GM19397 (cell line): ENCODE measurements around the gene BET1L.
"Not testable (repeated sequence)": the region's sequence is repeated elsewhere in the genome, so short reads cannot be mapped to it uniquely, and the experiment has no call there.

Experiments
- ATAC-seq: cut with Tn5 transposase; IDR thresholded peaks from one replicate; pipeline ENCODE4 v1.9.1; 2021; ENCODE audit warnings: mild to moderate bottlenecking, moderate library complexity; ENCODE audit not compliant: unreplicated experiment

The BET1L gene, protein sequence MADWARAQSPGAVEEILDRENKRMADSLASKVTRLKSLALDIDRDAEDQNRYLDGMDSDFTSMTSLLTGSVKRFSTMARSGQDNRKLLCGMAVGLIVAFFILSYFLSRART

GRCh38 chr11:207208-207862 is at the start of gene BET1L, which contains the start of gene RIC8A:
Gene BET1L (minus strand): TSS chr11:207399. CDS start chr11:207321, 78 bp downstream.
Gene RIC8A (plus strand): TSS chr11:207708. CDS start chr11:208855, 1,147 bp downstream.
- peak; percentile 72 for ATAC-seq

DNA sequence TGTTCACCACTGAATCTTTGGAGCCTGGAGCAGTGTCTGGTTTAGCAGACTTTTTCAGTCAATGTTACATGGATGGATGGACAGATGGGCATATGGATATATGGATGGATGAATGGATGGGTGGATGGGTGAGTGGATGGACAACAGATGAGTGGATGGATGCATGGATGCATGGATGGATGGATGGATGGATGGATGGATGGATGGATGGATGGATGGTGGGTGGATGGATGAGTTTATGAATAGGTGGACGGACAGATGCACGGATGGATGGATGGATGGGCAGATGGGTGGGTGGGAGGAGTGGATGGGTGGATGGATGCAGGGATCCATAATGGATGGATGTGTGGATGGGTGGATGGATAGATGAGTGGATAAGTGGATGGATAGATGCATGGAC is 48.6 kb upstream of the BET1L start:
- no peak for ATAC-seq

DNA sequence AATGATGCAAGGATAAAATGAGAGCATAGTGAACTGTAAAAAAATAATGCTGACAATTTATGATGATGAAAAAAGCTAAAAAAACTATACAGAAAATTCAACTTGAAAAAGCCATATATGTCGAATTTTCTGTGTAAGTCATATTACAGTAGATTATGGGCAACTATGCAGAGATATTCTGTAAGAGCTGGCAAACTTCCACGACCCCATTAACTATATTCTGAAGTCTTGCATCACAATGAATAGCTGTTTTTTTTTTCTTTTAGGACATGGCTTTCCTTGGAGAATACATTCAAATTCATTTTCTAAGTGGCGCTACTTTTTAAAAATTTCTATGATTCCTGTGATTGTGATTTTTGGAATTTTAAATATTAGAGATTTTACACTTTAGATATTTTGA is 48.0 kb upstream of the BET1L start:
- ATAC-seq: no peak

DNA sequence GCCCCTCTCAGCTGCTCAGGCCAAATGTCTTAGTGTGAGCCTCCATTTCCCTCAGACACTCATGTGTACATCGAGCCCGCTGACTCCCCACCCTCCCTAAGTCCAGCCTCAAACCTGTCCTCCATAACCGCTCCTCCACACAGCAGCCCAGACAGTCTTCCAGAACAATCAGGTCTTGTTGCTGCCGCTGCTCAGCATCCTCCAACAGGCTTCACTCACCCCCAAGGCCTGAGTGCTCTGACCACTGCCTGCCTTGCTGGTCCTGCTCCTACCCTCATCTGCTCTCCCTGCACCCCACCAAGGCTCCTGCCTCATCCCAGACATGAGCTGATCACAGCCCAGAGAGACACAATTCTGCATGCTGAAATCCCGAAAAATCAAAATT is 46.7 kb upstream of the BET1L start:
- no peak for ATAC-seq

GRCh38 chr11:253160-253885 is 46.1 kb upstream of the BET1L start:
- ATAC-seq: no peak

- ATAC-seq: no peak
These were observed 45.5 kb upstream of the BET1L start for GRCh38 chr11:252666-253065.

GRCh38 chr11:251550-251949 is 44.4 kb upstream of the BET1L start:
- no peak for ATAC-seq

GRCh38 chr11:250740-251299 is 43.6 kb upstream of the BET1L start:
- no peak for ATAC-seq

DNA sequence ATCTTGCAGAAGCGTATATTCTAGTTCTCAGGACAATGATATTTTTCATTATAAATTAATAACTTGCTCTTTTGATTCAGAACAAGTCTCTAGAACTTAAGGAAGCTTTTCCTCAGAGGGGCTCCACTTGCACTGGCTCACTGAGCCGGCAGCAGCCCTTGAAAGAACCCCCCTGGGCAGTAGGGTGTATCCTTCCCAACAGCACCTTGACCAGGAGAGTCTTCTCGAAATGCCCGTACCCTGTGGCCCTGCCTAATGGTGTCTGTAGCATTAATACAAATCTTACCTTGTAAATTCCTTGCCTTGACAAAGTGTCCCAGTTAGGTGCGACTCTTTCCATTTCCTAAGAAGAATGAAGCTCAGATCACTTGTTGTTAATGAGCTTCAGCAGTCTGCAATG is 43.1 kb upstream of the BET1L start:
- no peak for ATAC-seq

DNA sequence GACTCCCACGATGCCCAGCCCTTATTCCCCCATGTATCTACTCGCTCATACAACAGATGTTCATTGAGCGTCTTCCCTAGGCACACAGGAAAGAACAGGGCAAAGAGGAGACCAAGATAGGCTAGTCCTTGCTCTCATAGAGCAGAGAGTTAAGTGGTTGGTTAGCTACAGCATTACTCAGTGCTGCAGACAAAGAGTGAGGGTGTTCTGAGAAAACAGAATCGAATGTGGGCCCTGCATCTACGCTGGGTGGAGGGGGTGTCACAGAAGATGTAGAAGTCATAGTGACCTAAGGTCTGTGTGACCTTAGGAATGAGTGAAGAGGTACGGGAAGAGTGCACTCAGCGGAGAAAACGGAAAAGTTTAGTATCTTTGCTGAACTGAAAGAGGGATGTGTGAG is 41.9 kb upstream of the BET1L start:
- ATAC-seq: no peak

DNA sequence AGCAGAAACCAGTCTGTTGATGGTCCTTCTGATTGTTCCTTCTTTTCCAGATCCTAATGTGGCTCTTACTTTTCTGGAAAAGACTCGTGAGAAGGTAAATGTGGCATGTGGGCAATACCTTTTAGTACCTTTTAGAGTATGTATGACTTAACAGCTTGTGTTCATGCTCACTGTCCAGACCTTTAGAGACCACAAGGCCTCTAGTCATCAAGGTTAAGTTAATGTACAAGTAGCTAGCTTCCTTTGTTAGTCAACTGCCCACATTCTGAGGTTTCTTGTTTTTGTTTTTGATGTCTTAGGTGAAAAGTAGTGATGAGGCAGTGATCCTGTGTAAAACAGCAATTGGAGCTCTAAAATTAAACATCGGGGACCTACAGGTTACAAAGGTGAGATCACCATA is 37.2 kb upstream of the BET1L start:
- no peak for ATAC-seq

DNA sequence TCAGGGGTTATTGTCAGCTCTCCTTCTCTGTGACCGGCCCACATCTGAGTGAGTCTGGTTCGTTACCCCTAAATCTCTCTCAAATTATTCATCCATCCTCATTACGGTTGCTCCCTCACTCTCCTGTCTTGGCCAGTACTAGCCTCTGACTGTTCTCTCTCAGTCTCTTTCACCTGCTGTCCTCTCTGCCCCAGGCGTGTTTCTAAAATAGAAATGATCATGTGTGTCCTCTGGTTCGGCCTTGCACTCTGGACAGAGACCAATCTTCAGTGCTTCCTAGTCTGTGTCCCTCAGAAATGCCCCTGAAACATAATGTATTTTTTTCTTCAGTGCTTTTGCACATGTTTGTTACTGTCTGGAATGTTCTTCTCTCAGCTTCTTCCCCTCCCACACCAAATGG is 34.4 kb upstream of the BET1L start:
- ATAC-seq: no peak

DNA sequence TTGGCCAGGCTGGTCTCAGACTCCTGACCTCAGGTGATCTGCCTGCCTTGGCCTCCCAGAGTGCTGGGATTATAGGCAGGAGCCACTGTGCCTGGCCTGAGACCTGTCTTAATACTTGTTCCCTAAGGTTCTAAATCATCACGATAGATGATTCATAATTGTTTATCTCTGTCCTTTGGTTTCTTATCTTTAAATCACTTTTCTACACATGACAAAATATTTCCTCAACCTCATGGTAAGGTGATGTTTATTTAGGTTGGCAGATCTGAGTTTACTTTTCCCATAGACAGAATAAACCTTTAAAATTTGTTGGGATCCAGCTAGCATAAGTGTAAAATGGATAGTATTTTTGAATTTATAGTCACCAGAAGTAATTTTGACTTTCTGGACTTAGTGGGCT is 33.1 kb upstream of the BET1L start:
- ATAC-seq: no peak

GRCh38 chr11:238346-238745 is 31.1 kb upstream of the BET1L start:
- ATAC-seq: not testable (repeated sequence)

DNA sequence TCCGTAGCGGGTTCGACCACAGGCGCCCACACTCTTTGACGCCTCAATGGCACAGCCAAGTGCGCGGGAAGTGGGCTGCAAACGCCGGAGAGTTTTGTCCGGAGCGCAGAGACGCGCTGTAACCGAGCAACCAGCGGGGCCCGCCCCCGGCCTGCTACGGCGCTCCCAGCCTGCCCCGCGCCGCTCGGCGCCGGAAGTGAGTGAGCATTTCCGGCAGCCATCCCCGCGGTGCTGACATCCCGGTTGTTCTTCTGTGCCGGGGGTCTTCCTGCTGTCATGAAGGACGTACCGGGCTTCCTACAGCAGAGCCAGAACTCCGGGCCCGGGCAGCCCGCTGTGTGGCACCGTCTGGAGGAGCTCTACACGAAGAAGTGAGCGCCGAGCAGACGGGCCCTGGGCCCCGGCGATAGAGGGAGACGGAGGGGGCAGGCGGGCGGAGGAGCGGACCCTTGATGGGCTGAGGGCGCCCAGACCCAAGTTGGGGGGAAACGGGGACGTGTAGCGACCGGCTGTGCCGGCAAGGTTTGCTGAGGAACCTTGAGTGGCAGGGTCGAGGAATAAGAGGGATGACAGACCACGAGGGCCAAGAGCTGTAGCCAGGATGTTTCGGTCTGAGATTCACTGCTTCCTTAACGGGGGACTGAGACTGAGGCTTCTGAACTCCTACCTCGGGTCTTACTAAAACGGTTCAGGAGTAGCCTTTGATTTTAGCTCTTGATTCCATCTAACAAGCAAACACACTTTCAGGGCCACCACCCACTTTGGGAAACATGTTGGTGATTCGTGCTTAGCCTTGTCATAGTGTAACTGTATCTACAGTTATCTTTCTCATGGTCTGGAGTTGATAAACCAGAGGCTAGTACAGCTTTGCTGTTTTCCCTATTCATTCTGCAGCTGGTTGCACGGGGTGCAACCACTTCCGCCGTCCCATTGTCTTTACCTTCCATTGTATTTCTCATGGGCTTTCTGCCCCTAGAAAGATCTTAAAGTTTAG is 29.9 kb upstream of the BET1L start, which contains the start of gene PSMD13:
Gene PSMD13, plus strand, starts transcription at position 203 of the 994 bp plus-strand sequence. Its CDS starts 74 bp downstream, at position 277.
- ATAC-seq: peak; percentile 76

GRCh38 chr11:235997-236773 is 29.0 kb upstream of the BET1L start, which contains the start of gene SIRT3:
Gene SIRT3 (minus strand): TSS chr11:236342. CDS start chr11:236328, 14 bp downstream.
- ATAC-seq: peak; percentile 75

- peak; percentile 3 for ATAC-seq
These were observed 28.4 kb upstream of the BET1L start for GRCh38 chr11:235609-235996.

- no peak for ATAC-seq
These were observed 28.0 kb upstream of the BET1L start for GRCh38 chr11:235180-235579.

GRCh38 chr11:232783-233565 is 25.8 kb upstream of the BET1L start:
- ATAC-seq: no peak
